HG03378 (cell line): Measurements from ENCODE around the gene UTS2R.
"Not testable (repeated sequence)": the region's sequence is repeated elsewhere in the genome, so short reads cannot be mapped to it uniquely, and the experiment has no call there.

Source experiments
- ATAC-seq: cut with Tn5 transposase; IDR thresholded peaks from one replicate; pipeline ENCODE4 v1.9.1; 2021; ENCODE audit warnings: mild to moderate bottlenecking, moderate library complexity; ENCODE audit not compliant: unreplicated experiment

UTS2R gene

DNA sequence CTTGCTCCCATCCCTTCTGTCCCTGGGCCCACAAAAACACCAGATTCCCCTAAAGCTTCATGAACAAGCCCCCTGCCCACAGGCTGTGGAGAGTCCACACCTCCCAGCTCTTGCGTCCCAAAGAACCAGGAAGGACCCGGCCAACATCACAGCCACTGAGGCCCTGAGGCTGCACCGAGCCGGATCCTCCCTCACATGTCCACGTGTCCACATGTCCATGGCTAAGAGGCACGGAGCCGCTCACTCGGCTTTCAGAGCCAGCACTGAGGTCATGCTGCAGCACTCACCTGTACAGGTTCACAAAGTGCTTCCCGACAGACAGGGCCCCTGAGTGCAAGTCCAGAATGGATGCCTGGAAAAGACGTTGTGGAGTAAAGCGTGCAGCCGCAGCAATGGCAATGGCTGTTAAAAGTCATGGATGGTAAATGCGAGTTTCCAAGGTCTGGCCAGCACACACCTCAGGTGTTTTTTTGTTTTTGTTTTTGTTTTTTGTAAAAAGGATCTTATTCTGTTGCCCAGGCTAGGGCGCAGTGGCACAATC lies 34.6 kb downstream of the UTS2R start:
- no peak for ATAC-seq

DNA sequence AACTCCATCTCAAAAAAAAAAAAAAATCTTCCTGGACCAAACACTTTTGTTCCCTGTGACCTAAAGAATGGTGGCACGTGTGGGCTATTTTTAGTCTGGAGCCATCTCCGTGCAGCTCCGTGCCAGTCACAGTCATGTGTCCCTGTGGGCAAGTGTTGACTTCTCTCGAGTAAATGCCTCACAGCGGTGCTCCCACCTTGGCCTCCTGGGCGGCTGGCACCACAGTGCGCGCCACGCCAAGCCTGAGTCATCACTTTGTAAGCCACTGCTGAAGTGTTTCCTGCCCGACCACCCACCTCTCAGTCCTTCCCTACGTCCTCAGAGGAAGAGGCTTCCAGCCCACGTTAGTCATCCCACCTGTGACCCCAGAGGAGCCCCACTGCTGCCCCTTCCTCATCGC lies 35.7 kb downstream of the UTS2R start:
- no peak for ATAC-seq

DNA sequence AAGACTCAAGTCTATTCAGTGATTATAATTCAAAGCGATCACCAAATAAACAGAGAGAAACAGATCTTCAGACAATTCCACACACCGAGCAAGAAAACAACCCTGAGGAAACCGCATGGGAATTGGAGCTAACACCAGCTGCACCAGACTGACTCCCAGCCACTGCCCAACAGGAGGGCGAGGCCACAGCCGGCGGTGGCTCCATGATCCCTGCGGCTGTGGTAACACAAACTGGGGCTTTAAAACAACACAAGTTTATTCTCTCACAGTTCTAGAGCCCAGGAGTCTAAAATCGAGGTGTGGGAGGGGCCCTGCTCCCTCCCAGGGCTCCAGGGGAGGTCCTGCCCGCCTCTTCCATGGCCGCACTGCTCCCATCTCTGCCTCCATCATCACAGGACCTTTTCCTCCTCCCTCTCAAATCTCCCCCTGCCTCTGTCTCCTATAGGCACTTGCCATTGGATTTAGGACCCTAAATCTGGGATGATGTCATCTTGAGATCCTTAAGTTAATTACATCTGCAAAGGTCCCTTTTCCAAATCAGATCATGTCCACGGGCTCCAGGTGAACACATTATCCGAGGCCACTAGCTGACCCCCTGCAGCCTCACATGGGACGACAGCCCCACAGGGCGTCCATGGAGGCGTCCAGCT lies 36.8 kb downstream of the UTS2R start:
- no peak for ATAC-seq

DNA sequence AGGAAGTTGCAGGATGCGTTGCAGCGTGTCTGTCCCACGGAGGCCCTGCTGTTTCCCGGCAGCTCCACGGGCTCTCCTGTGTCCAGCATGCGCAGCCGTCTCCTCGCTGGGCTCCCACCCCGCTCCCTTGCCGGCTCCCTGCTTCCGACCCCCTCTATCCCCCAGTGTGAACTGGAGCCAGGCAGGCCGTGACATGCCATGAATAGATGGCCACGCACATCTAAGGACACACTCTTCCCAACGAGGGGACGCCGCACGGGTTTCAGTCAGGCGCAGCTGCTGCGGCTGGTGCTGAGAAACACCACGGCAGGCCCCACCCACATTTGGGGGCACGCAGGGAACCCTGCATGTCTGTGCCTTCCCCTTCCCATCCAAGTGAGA lies 37.4 kb downstream of the UTS2R start:
- ATAC-seq: no peak

DNA sequence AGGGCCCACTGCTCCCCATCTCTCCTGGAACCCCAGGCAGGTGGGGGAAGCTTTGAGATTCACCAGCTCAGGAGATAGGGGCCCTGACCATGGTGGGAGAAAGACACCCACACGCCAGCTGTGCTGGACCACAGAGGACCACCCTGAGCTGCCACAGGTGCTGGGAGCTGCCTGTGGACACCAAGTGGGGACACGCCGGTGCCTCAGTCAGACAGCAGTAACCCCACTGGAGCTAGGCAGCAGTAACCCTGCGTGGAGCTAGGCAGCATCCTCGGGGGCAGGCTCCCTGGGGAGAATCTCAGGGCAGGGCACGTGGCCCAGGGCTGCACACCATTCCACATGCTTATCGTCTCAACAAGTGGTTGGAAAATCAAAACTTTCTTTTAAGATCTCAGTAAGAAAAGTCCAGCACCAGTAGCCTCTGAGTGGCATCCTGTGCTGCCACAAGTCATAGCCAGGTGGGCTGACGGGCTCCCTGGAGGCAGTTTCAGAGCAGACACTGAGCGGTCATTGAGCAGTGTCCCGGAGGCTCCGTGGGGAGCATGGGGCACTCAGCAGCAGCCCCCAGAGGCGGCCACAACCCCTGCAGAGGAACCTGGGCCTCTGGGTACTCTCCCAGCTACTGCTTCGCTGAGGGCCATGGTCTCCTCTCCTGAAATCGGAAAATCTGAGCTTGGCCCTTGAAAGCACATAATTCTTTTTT lies 38.6 kb downstream of the UTS2R start:
- ATAC-seq: no peak

DNA sequence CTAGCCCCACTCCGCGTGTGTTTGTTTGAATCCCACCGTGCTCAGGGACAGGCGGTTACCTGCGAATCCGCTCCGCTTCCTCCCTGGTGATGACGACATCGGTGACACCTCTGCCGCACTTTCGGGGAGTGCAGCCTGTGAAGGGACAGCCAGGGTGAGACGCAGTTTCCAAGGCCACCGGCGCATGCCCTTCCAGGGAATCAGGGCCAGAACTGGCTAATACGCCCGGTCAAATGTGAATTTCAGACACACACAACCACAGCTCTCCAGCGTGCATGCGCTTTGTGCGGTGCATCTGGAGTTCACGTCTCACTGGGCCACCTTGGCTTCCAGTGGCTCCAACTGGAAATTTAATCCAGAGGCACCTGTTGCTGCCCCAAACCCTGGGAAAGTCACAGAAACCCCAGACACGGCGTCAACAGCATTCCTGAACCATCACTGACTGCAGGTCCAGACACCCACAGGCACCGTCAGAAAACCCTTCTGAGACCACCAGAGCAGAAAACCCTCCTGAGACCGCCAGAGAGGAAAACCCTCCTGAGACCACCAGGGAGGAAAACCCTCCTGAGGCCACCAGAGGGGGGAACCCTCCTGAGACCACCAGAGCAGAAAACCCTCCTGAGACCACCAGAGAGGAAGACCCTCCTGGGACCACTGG lies 40.0 kb downstream of the UTS2R start:
- no peak for ATAC-seq

DNA sequence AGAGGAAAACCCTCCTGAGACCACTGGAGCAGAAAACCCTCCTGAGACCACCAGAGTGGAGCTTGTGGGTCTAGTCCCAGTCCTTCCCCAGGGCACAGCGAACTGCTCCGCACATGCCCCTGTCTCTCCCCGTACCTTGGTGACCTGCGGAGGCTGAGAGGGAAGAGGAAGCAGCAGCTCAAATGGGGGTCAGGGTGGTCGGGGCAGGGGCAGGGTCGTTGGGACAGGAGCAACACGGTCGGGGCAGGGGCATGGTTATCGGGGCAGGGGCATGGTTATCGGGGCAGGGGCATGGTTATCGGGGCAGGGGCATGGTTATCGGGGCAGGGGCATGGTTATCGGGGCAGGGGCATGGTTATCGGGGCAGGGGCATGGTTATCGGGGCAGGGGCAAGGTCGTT lies 40.5 kb downstream of the UTS2R start:
- not testable (repeated sequence) for ATAC-seq

DNA sequence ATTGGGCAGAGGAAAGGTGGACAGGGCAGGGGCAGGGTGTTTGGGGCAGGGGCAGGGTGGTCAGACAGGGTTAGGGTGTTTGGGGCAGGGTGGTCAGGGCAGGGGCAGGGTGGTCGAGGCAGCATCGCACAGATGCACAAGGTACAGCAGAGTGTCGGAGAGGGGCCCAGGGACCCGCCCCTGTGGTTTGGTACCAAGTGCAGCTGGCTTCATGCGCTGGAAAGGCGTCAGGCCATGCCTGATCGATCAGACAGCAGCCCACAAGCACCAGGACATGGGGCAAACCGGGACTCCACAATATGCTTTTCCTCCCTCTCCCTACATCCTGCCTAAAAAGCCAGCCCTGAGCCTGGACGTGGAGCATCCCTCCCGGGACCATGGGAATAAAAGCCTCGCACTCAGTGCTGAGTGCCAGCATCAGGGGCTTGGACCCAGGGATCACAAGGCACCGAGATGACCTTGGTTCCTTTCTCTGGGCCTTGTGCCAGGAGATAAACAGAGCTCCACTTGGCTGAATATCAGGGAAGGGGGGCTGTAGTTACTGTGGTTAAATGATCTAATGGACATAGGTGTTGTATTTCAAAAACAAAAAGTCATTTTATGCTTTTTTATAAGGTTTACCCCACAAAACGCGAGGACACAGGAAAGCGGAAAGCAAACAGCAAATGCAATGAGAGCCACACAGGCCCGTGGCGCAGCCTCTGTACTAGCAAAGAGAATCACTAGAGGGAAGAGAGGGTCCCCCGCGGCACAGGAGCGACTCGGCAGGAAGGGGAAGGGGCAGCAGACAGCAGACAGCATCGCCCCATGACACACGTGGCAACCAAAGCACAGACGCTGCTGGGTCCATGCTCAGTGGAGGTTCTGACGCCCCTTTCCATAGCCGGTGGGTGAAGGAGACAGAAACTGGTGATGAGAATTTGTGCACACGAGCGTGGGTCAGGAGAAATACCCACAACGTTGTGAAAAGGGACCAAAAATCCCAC lies 41.3 kb downstream of the UTS2R start:
- ATAC-seq: no peak

DNA sequence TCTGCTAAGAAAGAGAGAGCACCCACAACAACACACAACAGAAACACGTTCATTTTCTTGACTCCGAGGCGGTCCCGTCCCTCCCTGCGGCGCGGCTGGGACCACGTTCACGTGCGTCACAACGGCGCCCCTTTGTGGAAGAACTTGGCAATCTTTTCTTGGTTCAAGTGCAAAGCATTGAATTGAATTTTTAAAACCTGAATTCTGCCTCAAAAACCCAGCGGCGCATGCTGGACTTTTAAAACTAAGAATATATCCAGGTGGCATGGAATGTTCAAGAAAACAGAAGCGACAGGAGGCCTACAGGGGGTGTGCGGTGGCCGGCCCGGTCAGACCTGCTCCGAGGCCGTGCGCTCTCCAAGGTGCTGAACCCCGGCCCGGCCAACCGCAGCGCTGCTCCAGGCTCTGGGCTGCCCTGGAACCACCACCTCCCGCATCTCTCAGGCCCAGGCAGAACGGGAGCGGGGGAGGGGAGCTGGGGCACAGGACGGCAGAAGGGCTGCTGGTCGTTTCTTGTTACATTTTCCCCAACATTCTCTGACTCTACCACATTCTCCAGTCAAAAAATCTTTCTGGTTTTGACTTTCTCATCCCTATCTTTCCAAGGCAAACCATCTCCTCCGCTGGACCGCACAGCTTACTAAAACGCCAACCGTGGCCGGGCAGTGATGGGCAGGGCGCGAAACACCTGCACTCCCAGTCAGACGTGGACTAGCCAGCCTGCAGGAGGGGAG lies 43.1 kb downstream of the UTS2R start:
- no peak for ATAC-seq

DNA sequence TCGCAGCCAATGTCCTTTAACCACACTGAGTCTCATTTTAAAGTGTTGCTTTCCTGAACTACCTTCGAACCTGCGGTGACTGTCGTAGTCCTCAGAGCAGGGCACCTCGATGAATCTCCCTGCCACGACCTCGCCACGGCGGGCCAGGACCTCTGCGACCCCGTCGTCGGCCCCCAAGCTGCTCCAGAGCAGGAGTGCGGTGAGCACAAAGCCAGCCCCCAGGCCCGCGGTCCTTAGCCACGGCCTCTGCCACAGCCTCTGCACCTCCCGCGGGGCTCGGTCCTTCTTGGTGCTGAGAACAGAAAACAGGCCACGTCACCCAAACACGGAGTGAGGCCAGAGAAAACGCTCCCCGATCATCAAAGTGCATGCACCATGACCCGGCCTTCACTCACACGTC lies 43.8 kb downstream of the UTS2R start:
- ATAC-seq: no peak

DNA sequence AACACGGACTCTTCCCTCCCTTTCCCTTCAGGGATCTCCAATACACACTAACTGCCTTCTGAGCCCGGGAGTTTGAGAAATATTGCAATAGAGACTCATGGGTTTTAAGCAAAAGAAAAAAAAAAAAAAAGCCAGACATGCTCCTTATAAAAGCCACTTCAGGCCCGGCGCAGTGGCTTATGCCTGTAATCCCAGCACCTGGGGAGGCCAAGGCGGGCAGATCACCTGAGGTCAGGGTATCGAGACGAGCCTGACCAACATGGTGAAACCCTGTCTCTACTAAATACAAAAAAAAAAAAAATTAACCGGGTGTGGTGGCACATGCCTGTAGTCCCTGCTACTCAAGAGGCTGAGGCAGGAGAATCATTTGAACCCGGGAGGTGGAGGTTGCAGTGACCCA lies 44.2 kb downstream of the UTS2R start:
- ATAC-seq: no peak

DNA sequence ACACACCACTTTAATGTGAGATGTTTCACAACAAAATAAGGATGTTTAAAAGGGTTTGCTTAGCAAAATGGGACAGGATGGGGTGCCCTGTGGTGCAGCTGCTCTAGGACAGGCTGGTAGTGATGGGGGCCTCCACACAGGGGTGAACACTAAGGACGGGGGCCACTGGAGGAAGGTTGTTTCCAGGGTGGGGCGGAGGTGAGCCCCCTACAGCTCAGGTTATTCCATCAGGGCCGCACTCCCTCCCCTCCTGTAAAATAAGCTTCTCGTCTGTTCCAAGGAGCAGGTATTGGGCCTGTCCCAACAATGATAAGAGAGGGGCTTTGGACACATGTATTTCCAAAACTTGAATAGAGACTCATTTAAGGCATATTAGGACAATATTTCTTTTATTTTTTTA lies 44.7 kb downstream of the UTS2R start:
- ATAC-seq: no peak

DNA sequence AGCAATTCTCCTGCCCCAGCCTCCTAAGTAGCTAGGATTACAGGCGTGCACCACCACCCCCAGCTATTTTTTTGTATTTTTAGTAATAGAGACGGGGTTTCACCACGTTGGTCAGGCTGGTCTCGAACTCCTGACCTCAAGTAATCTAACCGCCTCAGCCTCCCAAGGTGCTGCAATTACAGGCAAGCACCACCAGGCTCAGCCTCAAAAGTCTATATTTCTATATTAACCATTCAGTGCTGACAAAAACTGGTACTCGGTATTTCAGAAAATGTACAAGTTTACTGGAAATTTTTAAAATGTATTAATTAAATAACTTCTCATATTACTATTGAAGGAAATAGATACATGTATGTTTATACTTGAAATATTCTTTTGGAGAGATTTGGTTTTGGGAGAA lies 45.2 kb downstream of the UTS2R start:
- no peak for ATAC-seq

DNA sequence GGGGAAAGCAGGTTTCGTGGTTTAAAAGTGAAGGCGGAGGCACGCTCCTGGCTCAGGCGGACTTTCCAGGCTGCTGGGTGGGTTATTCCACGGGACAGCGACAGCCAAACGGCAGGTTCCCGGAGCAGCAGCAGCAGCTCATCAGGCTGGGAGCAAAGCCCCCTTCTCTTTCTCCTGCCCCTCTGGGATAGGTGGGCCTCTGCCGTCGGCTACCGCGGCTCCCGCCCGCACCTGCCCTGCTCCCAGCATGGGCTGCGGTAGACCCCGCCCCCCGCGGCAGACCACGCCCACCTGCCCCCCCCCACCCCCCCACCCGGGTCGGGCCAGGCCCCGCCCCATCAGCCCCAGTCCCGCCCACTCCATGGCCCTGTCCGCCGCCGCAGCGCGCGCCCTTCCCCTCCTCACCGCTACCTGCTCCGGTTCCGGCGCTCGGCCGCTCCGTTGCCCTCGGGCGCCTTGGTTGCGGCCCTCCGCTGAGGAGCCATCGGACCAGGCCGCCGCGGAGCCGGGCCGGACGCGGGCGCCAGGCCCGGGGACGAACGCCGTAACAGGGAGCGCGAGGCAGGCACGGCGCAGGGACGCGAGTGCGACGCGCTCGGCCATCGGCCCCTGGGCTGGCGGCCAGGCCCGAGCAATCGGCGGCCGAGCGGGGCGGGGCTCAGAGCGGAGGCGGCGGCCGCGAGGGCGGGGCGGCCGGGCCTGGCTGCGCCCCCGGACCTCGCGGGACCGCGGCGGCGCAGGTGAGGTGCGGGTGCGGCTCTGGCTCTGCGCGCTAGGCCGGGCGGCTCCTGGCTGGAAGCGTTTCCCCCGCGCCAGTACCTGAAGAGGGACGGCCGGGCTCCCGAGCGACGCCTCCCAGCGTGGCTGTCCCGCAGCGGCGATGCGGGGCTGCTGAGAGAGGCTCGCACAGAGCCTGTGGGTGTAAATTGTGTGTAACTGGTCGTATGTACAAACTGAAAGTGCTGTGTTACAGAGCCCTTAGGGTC lies 46.7 kb downstream of the UTS2R start, which contains the start of the genes HEXD and OGFOD3:
Gene HEXD (plus strand): TSS at position 347 of the 986 bp plus-strand sequence. CDS start 1,453 bp downstream, outside the sequence.
Gene OGFOD3 (minus strand): TSS at position 586 of the 986 bp plus-strand sequence. CDS start 101 bp downstream, at position 485.
- ATAC-seq: peak; percentile 56

DNA sequence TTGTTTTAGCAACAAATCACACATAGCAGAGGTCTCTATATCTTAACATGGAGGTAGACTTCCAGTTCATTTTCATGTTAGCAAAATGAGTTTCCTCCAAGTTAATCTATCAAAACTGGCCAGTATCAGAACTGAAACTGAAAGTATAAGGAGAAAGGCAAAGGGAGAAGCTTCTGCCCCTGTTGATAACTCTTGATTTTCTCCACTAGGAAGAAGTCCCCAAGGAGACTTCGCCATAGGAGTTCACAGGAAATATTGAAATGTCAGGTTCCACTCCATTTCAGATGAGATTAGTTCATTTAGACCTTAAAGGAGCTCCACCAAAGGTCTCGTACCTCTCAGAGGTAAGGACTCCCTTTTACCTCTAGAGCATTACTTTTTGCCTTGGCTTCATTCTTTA lies 48.0 kb downstream of the UTS2R start:
- no peak for ATAC-seq

DNA sequence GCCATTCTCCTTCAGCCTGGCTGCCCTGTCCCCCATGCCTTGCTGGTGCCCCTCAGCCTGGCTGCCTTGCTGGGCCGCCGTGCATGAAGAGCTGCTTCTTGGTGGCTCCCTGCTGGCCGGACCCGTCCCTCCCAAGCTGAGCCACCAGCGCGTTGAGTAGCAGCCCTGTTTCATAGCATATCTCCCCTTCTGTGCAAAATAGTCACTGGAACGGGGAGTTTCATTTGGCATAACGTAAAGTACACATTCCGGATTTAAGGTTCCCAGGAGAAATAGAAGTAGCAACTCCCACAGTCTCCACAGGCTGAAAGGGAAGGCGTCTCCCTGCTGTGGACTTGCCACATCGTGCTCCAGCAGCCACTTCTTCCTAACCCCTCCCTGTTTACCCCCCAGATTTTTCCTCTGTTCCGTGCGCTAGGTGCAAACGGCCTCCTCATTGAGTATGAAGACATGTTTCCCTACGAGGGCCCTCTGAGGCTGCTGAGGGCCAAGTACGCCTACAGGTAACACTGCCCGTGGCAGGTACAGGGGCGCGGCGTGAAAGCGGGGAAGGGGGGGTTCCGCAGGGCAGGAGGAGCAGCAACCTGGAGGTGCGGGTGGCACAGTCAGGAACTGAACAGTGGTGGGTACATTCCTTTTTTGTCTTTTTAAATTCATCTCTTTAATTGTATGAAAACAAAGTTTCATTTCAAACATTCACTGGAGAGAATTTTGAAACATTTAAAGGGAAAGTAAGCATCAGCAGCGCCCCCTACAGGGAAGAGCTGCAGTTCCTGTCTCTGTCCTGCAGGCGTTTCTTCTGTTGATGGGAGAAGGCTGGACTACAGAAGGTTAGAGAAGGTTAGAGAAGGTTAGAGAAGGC lies 52.7 kb downstream of the UTS2R start:
- no peak for ATAC-seq

DNA sequence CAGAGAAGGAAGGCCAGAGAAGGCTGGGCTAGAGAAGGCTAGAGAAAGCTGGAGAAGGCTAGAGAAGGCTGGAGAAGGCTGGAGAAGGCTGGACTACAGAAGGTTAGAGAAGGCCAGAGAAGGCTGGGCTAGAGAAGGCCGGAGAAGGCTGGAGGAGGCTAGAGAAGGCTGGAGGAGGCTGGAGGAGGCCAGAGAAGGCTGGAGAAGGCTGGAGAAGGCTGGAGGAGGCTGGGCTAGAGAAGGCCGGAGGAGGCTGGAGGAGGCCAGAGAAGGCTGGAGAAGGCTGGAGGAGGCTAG lies 53.2 kb downstream of the UTS2R start:
- ATAC-seq: no peak
